Glutamatergic neuron (in vitro differentiated cells): ENCODE data around the gene OR10A3. TPM values are rescaled to one million over a fixed set of nuclear protein-coding genes. Genes with fewer than 3 reads are reported as not detected.

ENCODE experiments used
- DNase-seq: peaks from one replicate; pipeline ENCODE4 v3.0.0; 2022
- H3K27ac Mint-ChIP-seq: one replicate; pipeline ENCODE4 v1.8.0; 2020; ENCODE audit warnings: mild to moderate bottlenecking, mixed read lengths, inconsistent platforms; ENCODE audit not compliant: unreplicated experiment
- H3K27me3 Mint-ChIP-seq: one replicate; pipeline ENCODE4 v1.8.0; 2020; ENCODE audit warnings: mild to moderate bottlenecking, moderate library complexity, mixed read lengths, inconsistent platforms; ENCODE audit not compliant: unreplicated experiment
- H3K36me3 Mint-ChIP-seq: one replicate; pipeline ENCODE4 v1.8.0; 2020; ENCODE audit warnings: mild to moderate bottlenecking, mixed read lengths, inconsistent platforms; ENCODE audit not compliant: unreplicated experiment
- H3K4me1 Mint-ChIP-seq: one replicate; pipeline ENCODE4 v1.8.0; 2020; ENCODE audit warnings: mild to moderate bottlenecking, low read depth, mixed read lengths, inconsistent platforms; ENCODE audit not compliant: unreplicated experiment
- H3K4me3 Mint-ChIP-seq: one replicate; pipeline ENCODE4 v1.8.0; 2020; ENCODE audit warnings: mild to moderate bottlenecking, mixed read lengths, inconsistent platforms; ENCODE audit not compliant: unreplicated experiment
- H3K9me3 Mint-ChIP-seq: one replicate; pipeline ENCODE4 v1.8.0; 2020; ENCODE audit warnings: mild to moderate bottlenecking, moderate library complexity, mixed read lengths, inconsistent platforms; ENCODE audit not compliant: unreplicated experiment
- total RNA-seq: library from RNA; stranded (reverse); fragmentation: NEBNext Ultra II Directional; extraction: Animal tissue kit (Norgen Biotek cat#: 25700); gene quantifications from one replicate; pipeline ENCODE4 v1.2.1, GENCODE V29; 2021; ENCODE audit not compliant: unreplicated experiment
- TF ChIP-seq, protein P1 (sequence below): fragments of 200-600 bp; sonication (generic); IDR thresholded peaks from one replicate; pipeline ENCODE4 v1.5.0; 2021; ENCODE audit not compliant: partially characterized antibody, unreplicated experiment

The OR10A3 gene
- total RNA-seq, 1 donor from 2014 or later, result not detected

GRCh38 chr11:7969756-7970646, 28.5 kb upstream of the OR10A3 start:
- Mint-ChIP-seq H3K36me3 (no peaks in the 10 kb centered on the region), H3K27me3 (no peaks in the 10 kb centered on the region), H3K4me3 (no peak overlapping the region), H3K9me3 (no peaks in the 10 kb centered on the region), H3K4me1 (no peaks in the 10 kb centered on the region), H3K27ac (no peak overlapping the region)
- TF ChIP-seq, protein P1, sequence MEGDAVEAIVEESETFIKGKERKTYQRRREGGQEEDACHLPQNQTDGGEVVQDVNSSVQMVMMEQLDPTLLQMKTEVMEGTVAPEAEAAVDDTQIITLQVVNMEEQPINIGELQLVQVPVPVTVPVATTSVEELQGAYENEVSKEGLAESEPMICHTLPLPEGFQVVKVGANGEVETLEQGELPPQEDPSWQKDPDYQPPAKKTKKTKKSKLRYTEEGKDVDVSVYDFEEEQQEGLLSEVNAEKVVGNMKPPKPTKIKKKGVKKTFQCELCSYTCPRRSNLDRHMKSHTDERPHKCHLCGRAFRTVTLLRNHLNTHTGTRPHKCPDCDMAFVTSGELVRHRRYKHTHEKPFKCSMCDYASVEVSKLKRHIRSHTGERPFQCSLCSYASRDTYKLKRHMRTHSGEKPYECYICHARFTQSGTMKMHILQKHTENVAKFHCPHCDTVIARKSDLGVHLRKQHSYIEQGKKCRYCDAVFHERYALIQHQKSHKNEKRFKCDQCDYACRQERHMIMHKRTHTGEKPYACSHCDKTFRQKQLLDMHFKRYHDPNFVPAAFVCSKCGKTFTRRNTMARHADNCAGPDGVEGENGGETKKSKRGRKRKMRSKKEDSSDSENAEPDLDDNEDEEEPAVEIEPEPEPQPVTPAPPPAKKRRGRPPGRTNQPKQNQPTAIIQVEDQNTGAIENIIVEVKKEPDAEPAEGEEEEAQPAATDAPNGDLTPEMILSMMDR, result no peak
- no peak for DNase-seq

DNA sequence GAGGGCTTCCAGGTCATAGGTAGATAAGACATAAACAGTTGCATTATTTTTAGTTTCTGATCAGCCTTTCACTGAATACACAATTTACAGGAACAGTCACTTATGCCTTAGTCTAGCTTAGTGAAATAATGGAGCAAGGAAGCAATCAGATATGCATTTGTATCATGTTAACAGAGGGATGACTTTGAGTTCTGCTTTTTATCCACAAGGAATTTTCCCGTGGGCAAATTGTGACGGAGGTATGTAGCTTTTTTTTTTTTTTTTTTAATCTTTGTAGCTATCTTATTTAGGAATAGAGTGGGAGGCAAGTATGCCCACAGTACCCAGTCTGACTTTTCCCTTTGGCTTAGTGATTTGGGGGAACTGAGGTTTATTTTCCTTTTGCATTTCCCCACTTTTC, 27.2 kb upstream of the OR10A3 start:
- H3K4me1 Mint-ChIP-seq, result no peaks in the 10 kb centered on the region
- H3K9me3 Mint-ChIP-seq, result no peaks in the 10 kb centered on the region
- no peaks in the 10 kb centered on the region for H3K27me3 Mint-ChIP-seq
- no peak overlapping the region for H3K27ac Mint-ChIP-seq
- TF ChIP-seq, protein P1, result no peak
- no peaks in the 10 kb centered on the region for H3K36me3 Mint-ChIP-seq
- no peak for DNase-seq
- no peak overlapping the region for H3K4me3 Mint-ChIP-seq

DNA sequence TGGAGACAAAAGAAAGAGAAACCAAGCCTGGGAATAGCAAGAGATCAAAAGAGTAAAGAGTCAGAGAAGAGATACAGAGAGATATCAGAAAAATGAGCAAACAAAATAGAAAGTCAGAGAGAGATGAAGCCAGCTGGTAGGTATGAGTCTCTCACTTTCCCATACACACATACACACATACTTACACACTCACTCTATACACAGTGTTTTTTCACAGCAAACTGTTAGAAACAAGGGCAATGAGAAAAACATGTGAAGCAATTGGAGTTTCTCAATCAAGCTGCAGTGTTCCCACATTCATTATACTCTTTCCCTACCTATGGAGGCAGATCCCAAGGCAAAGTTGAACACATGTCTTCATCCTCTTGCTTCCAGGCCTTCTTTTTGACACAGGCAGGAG, 26.3 kb upstream of the OR10A3 start:
- no peak overlapping the region for H3K4me3 Mint-ChIP-seq
- DNase-seq, result no peak
- H3K9me3 Mint-ChIP-seq, result no peaks in the 10 kb centered on the region
- H3K27ac Mint-ChIP-seq, result no peak overlapping the region
- no peaks in the 10 kb centered on the region for H3K4me1 Mint-ChIP-seq
- TF ChIP-seq, protein P1, result no peak
- no peaks in the 10 kb centered on the region for H3K27me3 Mint-ChIP-seq
- no peaks in the 10 kb centered on the region for H3K36me3 Mint-ChIP-seq

DNA sequence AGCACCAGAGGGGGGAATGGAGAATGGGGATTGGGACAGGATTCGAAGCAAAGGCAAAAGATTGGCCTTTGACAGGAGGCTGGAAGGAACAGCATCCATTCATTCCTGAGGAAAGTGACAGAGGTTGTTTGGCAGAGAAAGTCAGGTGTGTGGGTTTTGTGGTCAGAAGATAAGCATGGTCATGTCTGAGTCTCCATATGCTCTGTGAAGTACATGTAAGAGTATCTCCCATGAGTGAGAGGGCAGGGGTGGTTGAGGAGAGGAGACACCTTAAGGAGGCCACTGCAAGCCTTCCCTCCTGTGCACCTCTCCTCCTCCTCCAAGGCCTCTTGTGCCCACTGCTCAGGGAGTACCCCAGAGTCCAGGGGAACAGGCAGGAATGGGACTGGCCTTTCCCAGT, 25.6 kb upstream of the OR10A3 start:
- no peaks in the 10 kb centered on the region for H3K27me3 Mint-ChIP-seq
- H3K4me1 Mint-ChIP-seq, result no peaks in the 10 kb centered on the region
- no peak overlapping the region for H3K27ac Mint-ChIP-seq
- H3K4me3 Mint-ChIP-seq, result no peak overlapping the region
- no peaks in the 10 kb centered on the region for H3K36me3 Mint-ChIP-seq
- no peak for DNase-seq
- TF ChIP-seq, protein P1, result no peak
- H3K9me3 Mint-ChIP-seq, result no peaks in the 10 kb centered on the region

- peaks cover 4% of the 10 kb centered on the region for H3K27me3 Mint-ChIP-seq
- H3K27ac Mint-ChIP-seq, result no peak within 1 kb of the TSS
- peaks cover 3% of the 10 kb centered on the region for H3K36me3 Mint-ChIP-seq
- no peaks in the 10 kb centered on the region for H3K4me1 Mint-ChIP-seq
- no peak for DNase-seq
- H3K4me3 Mint-ChIP-seq, result no peak within 1 kb of the TSS
- peaks cover 4% of the 10 kb centered on the region for H3K9me3 Mint-ChIP-seq
- TF ChIP-seq, protein P1, result no peak
Observed at GRCh38 chr11:7965386-7965785, 23.9 kb upstream of the OR10A3 start, which contains the start of gene NLRP10. Gene NLRP10 (minus strand): TSS chr11:7965447. CDS start chr11:7963495, 1,952 bp downstream.
